NK-92 treated with Interleukin-12 subunit alpha and Interleukin-12 subunit beta, amount 100 ng/mL, for 24 hours (cell line): ENCODE results near the gene ST6GALNAC2.
"Not testable (repeated sequence)": the region's sequence is repeated elsewhere in the genome, so short reads cannot be mapped to it uniquely, and the experiment has no call there.

Experiments used
- DNase-seq: peaks from one replicate; lab custom pipeline; 2025; lab: John Stamatoyannopoulos, UW

ST6GALNAC2 gene

GRCh38 chr17:76528528-76529223 is 57.0 kb downstream of the ST6GALNAC2 start:
- DNase-seq = no peak

GRCh38 chr17:76528156-76528527 is 57.5 kb downstream of the ST6GALNAC2 start:
- no peak for DNase-seq

- no peak for DNase-seq
These were observed 58.1 kb downstream of the ST6GALNAC2 start for GRCh38 chr17:76527430-76528111.

GRCh38 chr17:76527016-76527415 is 58.6 kb downstream of the ST6GALNAC2 start:
- DNase-seq = not testable (repeated sequence)

DNA sequence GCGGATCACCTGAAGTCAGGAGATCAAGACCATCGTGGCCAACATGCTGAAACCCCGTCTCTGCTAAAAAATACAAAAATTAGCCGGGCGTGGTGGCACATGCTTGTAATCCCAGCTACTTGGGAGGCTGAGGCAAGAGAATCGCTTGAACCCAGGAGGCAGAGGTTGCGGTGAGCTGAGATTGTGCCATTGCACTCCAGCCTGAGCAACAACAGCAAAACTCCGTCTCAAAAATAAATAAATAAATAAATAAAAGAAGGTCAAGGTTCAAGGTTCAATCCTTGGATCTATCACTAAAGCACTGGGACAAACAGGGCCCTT is 60.2 kb downstream of the ST6GALNAC2 start:
- not testable (repeated sequence) for DNase-seq

GRCh38 chr17:76524598-76525512 is 60.8 kb downstream of the ST6GALNAC2 start:
- DNase-seq = no peak

GRCh38 chr17:76523084-76524037 is 62.3 kb downstream of the ST6GALNAC2 start:
- no peak for DNase-seq

- not testable (repeated sequence) for DNase-seq
These were observed 64.0 kb downstream of the ST6GALNAC2 start for GRCh38 chr17:76521683-76522082.

DNA sequence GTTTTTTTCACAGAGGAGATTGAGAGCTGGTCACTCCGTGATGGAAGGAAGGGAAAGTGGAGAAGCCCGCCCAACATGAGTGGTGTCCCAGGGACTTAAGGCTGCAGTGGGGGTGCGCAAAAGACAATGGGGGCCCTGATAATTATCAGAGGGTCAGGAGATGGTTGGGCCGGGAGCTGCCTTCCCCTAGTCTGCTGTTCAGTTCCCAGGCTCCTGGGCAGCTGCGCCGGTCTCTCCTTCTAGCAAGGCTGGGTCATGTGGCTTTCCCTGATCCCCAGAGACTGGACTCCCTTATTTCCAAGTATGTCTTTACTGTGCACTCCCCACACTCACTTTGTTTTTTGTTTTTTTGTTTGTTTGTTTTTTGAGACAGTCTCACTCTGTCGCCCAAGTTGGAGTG is 64.4 kb downstream of the ST6GALNAC2 start:
- no peak for DNase-seq

DNA sequence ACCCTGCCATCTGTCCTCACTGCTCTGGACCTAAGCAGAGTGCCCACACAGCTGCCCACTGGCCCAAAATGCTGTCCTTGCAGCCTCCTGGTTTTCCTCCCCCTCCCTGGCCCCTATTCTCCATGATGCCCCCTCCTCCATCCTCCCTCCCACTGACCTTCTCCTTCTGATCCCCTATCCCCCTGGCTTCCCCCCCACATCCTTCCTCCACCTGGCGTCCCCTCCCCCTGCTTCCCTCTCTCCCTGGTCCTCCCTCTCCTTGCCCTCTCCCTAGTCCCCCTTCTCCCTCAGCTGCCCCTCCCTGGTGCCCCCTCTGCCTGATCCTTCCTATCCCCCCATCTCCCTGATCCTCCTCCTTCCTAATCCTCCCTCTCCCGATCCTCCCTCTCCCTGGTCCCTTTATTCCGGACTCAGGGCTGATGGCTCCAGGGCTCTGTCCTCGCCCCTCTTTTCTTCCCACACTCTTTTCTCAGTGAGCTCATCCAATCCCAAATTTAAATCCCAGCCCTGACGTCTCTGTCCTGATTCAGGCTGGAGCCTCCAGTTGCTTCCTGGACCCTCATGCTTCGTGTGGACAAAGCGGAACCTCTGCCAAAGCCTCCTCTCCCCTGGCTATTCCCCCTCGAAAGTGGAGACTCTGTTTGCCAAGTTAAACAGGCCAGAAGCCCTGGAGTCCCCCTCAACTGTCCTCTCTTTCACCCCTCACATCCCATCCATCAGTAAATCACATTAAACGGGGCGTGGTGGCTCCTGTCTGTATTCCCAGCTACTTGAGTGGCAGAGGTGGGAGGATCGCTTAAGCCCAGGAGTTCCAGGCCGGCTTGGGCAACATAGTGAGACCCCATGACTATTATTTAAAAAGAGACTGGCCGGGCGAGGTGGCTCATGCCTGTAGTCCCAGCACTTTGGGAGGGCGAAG is 66.4 kb downstream of the ST6GALNAC2 start:
- no peak for DNase-seq

- no peak for DNase-seq
These were observed 68.0 kb downstream of the ST6GALNAC2 start for GRCh38 chr17:76517638-76518038.
